ENCODE data around the gene PCP2.

The PCP2 gene

DNA sequence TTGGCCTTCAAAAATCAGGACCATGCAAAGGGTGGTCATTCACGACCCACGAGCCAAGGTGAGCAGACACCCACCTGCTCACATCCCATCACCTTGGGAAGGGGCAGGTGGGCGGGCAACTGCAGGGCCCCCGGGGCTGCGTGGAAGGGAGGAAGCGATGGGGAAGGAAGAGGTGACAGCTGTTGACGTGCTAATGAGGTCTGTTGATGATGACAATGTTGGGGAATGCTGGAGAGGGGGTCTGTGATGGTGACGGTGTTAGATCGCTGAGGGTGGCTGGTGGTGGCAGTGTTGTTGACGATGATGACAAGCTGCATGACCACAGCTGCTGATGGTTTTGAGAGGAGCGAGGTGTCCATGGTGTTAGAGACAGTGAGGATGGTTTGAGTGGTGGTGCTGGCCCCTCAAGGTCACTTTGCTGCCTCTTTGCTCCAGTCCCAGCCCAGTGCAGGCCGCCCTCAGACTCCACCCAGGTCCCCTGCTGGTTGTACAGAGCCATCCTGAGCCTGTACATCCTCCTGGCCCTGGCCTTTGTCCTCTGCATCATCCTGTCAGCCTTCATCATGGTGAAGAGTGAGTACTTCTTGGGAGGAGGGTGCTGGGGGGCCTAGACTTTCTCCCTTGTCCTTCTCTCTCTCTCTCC is 44.3 kb upstream of the PCP2 start (continued):
- TF ChIP-seq ZFP3 (CRISPR knock-in tag; IDR thresholded peaks at IDR 0.05) = no peak
- TF ChIP-seq, protein P1, sequence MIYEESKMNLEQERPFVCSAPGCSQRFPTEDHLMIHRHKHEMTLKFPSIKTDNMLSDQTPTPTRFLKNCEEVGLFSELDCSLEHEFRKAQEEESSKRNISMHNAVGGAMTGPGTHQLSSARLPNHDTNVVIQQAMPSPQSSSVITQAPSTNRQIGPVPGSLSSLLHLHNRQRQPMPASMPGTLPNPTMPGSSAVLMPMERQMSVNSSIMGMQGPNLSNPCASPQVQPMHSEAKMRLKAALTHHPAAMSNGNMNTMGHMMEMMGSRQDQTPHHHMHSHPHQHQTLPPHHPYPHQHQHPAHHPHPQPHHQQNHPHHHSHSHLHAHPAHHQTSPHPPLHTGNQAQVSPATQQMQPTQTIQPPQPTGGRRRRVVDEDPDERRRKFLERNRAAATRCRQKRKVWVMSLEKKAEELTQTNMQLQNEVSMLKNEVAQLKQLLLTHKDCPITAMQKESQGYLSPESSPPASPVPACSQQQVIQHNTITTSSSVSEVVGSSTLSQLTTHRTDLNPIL (CRISPR knock-in tag; IDR thresholded peaks at IDR 0.05; ENCODE audit: low read depth) = no peak
- TF ChIP-seq ISL1 (CRISPR knock-in tag; IDR thresholded peaks at IDR 0.05) = no peak

DNA sequence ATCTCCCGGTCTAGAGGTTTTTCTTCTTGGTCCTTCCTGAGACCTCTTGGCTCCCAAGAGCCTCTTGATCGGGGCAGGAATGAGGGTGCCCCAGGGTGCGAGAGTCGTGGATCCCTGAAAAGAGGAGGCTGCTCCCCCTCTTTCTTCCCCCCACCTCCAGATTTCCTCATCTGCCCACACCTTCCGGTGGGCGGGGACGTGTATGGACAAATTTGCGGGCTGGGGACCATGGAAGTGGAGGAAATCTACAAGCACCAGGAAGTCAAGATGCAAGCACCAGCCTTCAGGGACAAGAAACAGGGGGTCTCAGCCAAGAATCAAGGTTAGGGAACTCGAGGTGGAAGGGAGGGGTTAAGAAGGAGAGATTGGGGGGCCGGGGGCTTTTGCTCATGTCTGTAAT is 43.3 kb upstream of the PCP2 start, which contains the start of gene MCEMP1:
Gene MCEMP1 (plus strand): TSS at position 237 of the 400 bp plus-strand sequence. CDS start 31 bp downstream, at position 268.
- ATAC-seq = no peak
- TF ChIP-seq, protein P1 (CRISPR knock-in tag; IDR thresholded peaks at IDR 0.05; ENCODE audit: low read depth) = no peak
- TF ChIP-seq ZNF8 (CRISPR knock-in tag; IDR thresholded peaks at IDR 0.05) (no peak), RARB (CRISPR knock-in tag; IDR thresholded peaks at IDR 0.05) (no peak), ZFP3 (CRISPR knock-in tag; IDR thresholded peaks at IDR 0.05) (no peak), OSR1 (CRISPR knock-in tag; IDR thresholded peaks at IDR 0.05) (no peak), TOX (CRISPR knock-in tag; IDR thresholded peaks at IDR 0.05; ENCODE audit: borderline replicate concordance) (no peak), ZC3H10 (CRISPR knock-in tag; IDR thresholded peaks at IDR 0.05) (no peak), ARNTL (CRISPR knock-in tag; IDR thresholded peaks at IDR 0.05; ENCODE audit: borderline replicate concordance, low read depth) (no peak), ISL1 (CRISPR knock-in tag; IDR thresholded peaks at IDR 0.05) (no peak), GLIS3 (CRISPR knock-in tag; IDR thresholded peaks at IDR 0.05) (no peak), ZNF565 (CRISPR knock-in tag; conservative IDR thresholded peaks at IDR 0.05; ENCODE audit: low read depth) (no peak), BACH2 (CRISPR knock-in tag; IDR thresholded peaks at IDR 0.05; ENCODE audit: borderline replicate concordance) (no peak)
- TF ChIP-seq, protein P2, sequence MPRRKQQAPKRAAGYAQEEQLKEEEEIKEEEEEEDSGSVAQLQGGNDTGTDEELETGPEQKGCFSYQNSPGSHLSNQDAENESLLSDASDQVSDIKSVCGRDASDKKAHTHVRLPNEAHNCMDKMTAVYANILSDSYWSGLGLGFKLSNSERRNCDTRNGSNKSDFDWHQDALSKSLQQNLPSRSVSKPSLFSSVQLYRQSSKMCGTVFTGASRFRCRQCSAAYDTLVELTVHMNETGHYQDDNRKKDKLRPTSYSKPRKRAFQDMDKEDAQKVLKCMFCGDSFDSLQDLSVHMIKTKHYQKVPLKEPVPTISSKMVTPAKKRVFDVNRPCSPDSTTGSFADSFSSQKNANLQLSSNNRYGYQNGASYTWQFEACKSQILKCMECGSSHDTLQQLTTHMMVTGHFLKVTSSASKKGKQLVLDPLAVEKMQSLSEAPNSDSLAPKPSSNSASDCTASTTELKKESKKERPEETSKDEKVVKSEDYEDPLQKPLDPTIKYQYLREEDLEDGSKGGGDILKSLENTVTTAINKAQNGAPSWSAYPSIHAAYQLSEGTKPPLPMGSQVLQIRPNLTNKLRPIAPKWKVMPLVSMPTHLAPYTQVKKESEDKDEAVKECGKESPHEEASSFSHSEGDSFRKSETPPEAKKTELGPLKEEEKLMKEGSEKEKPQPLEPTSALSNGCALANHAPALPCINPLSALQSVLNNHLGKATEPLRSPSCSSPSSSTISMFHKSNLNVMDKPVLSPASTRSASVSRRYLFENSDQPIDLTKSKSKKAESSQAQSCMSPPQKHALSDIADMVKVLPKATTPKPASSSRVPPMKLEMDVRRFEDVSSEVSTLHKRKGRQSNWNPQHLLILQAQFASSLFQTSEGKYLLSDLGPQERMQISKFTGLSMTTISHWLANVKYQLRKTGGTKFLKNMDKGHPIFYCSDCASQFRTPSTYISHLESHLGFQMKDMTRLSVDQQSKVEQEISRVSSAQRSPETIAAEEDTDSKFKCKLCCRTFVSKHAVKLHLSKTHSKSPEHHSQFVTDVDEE (CRISPR knock-in tag; IDR thresholded peaks at IDR 0.05) = no peak
- TF ChIP-seq, protein P3, sequence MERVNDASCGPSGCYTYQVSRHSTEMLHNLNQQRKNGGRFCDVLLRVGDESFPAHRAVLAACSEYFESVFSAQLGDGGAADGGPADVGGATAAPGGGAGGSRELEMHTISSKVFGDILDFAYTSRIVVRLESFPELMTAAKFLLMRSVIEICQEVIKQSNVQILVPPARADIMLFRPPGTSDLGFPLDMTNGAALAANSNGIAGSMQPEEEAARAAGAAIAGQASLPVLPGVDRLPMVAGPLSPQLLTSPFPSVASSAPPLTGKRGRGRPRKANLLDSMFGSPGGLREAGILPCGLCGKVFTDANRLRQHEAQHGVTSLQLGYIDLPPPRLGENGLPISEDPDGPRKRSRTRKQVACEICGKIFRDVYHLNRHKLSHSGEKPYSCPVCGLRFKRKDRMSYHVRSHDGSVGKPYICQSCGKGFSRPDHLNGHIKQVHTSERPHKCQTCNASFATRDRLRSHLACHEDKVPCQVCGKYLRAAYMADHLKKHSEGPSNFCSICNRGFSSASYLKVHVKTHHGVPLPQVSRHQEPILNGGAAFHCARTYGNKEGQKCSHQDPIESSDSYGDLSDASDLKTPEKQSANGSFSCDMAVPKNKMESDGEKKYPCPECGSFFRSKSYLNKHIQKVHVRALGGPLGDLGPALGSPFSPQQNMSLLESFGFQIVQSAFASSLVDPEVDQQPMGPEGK (CRISPR knock-in tag; IDR thresholded peaks at IDR 0.05; ENCODE audit: borderline replicate concordance) = no peak

DNA sequence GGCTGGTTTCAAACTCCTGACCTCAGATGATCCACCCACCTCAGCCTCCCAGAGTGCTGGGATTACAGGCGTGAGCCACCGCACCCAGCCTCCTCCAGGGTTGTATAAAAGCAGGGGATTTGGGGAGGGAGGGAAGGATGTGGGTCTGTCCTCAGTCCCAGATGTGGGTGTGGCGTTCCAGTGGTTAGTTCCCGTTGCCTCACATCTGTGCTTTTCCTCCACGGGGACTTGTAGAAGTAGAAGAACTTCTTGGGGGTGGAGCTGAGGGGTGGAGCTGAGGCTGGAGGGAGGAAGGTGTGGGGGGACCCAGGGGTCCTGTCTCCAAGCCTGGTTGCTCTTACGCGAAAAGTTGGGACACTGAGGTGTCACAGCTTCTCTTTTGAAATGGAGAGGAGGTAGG is 42.9 kb upstream of the PCP2 start:
- ATAC-seq = no peak
- no peak for TF ChIP-seq TOX (CRISPR knock-in tag; IDR thresholded peaks at IDR 0.05; ENCODE audit: borderline replicate concordance)

DNA sequence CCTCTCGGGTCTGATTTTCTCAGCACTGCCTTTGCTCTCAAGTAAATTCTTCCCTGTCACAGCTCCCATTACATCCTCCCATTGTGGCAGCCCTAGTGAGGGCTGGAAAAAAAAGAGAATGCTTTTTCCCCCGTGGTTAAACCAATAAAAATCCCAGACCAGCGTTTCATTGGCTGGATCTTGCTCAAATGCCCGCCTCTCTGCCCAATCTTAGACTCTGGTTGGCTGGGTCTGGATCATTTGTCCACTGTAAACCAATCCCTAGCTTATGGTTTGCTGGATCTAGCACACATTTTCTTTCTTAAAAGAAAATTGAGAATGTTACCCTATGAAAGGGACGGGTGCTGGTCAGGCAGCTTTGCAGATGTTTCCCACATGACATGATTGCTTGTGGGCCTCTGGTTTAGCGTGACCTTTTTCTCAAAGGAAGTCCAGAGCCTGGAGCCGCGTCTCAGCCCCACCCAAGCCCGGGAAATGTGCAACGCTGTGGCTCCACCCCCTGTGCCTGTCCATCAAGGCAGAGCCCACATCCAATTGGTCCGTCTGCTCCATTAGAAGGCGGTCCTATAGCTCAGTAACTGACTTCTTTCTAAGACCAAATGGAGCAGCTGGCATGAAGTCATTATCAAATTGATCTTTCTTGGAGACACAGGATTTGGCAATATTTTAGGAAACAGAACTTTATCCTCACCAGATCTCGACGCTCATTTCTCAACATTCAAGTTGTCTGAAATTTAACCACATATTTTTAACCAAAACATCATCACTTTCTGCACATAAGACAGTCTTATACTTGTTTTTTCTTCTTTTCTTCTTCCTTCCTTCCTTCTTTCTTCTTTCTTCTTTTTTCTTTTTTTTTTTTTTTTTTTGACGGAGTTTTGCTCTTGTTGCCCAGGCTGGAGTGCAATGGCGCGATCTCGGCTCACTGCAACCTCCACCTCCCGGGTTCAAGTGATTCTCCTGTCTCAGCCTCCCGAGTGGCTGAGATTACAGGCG is 40.8 kb upstream of the PCP2 start:
- TF ChIP-seq ZNF70 (CRISPR knock-in tag; IDR thresholded peaks at IDR 0.05) (no peak), SNAI2 (CRISPR knock-in tag; IDR thresholded peaks at IDR 0.05) (no peak), OSR1 (CRISPR knock-in tag; IDR thresholded peaks at IDR 0.05) (no peak)
- TF ChIP-seq, protein P4, sequence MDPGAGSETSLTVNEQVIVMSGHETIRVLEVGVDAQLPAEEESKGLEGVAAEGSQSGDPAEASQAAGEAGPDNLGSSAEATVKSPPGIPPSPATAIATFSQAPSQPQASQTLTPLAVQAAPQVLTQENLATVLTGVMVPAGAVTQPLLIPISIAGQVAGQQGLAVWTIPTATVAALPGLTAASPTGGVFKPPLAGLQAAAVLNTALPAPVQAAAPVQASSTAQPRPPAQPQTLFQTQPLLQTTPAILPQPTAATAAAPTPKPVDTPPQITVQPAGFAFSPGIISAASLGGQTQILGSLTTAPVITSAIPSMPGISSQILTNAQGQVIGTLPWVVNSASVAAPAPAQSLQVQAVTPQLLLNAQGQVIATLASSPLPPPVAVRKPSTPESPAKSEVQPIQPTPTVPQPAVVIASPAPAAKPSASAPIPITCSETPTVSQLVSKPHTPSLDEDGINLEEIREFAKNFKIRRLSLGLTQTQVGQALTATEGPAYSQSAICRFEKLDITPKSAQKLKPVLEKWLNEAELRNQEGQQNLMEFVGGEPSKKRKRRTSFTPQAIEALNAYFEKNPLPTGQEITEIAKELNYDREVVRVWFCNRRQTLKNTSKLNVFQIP (CRISPR knock-in tag; IDR thresholded peaks at IDR 0.05; ENCODE audit: borderline replicate concordance, low read depth) = no peak
- TF ChIP-seq, protein P1 (CRISPR knock-in tag; IDR thresholded peaks at IDR 0.05; ENCODE audit: low read depth) = no peak
- ATAC-seq = peak; percentile 79
